SK-N-SH treated with all-trans-retinoic acid at 6 μM for 48 hours (cell line): ENCODE results near the gene BIRC2.

Source experiments
- ATAC-seq: fragments of 200-7000 bp; cut with Tn5 transposase; 3 replicates; pipeline ENCODE4 v1.9.1; 2020; ENCODE audit warnings: mild to moderate bottlenecking, moderate library complexity
- ARNTL ChIP-seq: fragments of 450-650 bp; formaldehyde crosslinking; IDR thresholded peaks from 2 replicates; pipeline ENCODE4 v1.5.0; 2020; ENCODE audit warnings: low read depth, mild to moderate bottlenecking, moderate library complexity, borderline replicate concordance
- CSDC2 ChIP-seq: fragments of 250-450 bp; sonication (Bioruptor Pico); IDR thresholded peaks from 2 replicates; pipeline ENCODE4 v1.5.0; 2020; ENCODE audit warnings: mild to moderate bottlenecking, moderate library complexity
- CSRNP3 ChIP-seq: fragments of 250-450 bp; sonication (Bioruptor Pico); IDR thresholded peaks from 2 replicates; pipeline ENCODE4 v1.5.1; 2021; ENCODE audit warnings: mild to moderate bottlenecking, moderate library complexity
- POU6F1 ChIP-seq: fragments of 250-450 bp; sonication (Bioruptor Pico); IDR thresholded peaks from 2 replicates; pipeline ENCODE4 v1.8.0; 2021; ENCODE audit warnings: low read depth, mild to moderate bottlenecking, moderate library complexity, borderline replicate concordance
- SNAI2 ChIP-seq: fragments of 250-450 bp; sonication (Bioruptor Pico); IDR thresholded peaks from 2 replicates; pipeline ENCODE4 v1.5.0; 2020; ENCODE audit warnings: mild to moderate bottlenecking, moderate library complexity
- TCF4 ChIP-seq: fragments of 250-450 bp; sonication (Bioruptor Pico); IDR thresholded peaks from 2 replicates; pipeline ENCODE4 v1.8.0; 2021; ENCODE audit warnings: mild to moderate bottlenecking, moderate library complexity, borderline replicate concordance
- TSHZ2 ChIP-seq: fragments of 250-450 bp; sonication (Bioruptor Pico); IDR thresholded peaks from 2 replicates; pipeline ENCODE4 v1.5.0; 2020; ENCODE audit warnings: mild to moderate bottlenecking, moderate library complexity
- ZC3H10 ChIP-seq: fragments of 250-450 bp; sonication (Bioruptor Pico); IDR thresholded peaks from 2 replicates; pipeline ENCODE4 v1.5.1; 2021; ENCODE audit warnings: mild to moderate bottlenecking, moderate library complexity
- ZFP3 ChIP-seq: fragments of 250-450 bp; sonication (Bioruptor Pico); IDR thresholded peaks from 2 replicates; pipeline ENCODE4 v1.5.0; 2020; ENCODE audit warnings: mild to moderate bottlenecking, moderate library complexity
- ZFP30 ChIP-seq: fragments of 450-650 bp; formaldehyde crosslinking; IDR thresholded peaks from 2 replicates; pipeline ENCODE4 v1.5.0; 2022; ENCODE audit warnings: mild to moderate bottlenecking, moderate library complexity
- ZNF8 ChIP-seq: fragments of 450-650 bp; formaldehyde crosslinking; IDR thresholded peaks from 2 replicates; pipeline ENCODE4 v1.5.0; 2020; ENCODE audit warnings: mild to moderate bottlenecking, moderate library complexity
- TF ChIP-seq, protein P1 (sequence below): fragments of 250-450 bp; sonication (Bioruptor Pico); IDR thresholded peaks from 2 replicates; pipeline ENCODE4 v1.8.0; 2020; ENCODE audit warnings: mild to moderate bottlenecking, moderate library complexity, borderline replicate concordance

BIRC2 gene

GRCh38 chr11:102385085-102386007, 38.3 kb downstream of the BIRC2 start (continued):
- TF ChIP-seq TSHZ2 (CRISPR knock-in tag), result no peak
- TF ChIP-seq SNAI2 (CRISPR knock-in tag), result no peak

- ATAC-seq, result no peak
Observed at GRCh38 chr11:102386136-102386734, 39.2 kb downstream of the BIRC2 start.

More at GRCh38 chr11:102386136-102386734, 39.2 kb downstream of the BIRC2 start:
- TF ChIP-seq ZC3H10 (CRISPR knock-in tag), result no peak
- no peak for TF ChIP-seq CSDC2
- TF ChIP-seq TCF4 (CRISPR knock-in tag), result no peak
- TF ChIP-seq, protein P1, sequence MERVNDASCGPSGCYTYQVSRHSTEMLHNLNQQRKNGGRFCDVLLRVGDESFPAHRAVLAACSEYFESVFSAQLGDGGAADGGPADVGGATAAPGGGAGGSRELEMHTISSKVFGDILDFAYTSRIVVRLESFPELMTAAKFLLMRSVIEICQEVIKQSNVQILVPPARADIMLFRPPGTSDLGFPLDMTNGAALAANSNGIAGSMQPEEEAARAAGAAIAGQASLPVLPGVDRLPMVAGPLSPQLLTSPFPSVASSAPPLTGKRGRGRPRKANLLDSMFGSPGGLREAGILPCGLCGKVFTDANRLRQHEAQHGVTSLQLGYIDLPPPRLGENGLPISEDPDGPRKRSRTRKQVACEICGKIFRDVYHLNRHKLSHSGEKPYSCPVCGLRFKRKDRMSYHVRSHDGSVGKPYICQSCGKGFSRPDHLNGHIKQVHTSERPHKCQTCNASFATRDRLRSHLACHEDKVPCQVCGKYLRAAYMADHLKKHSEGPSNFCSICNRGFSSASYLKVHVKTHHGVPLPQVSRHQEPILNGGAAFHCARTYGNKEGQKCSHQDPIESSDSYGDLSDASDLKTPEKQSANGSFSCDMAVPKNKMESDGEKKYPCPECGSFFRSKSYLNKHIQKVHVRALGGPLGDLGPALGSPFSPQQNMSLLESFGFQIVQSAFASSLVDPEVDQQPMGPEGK (CRISPR knock-in tag), result no peak
- TF ChIP-seq TSHZ2 (CRISPR knock-in tag), result no peak
- no peak for TF ChIP-seq POU6F1 (CRISPR knock-in tag)
- TF ChIP-seq ZFP3 (CRISPR knock-in tag), result no peak
- no peak for TF ChIP-seq SNAI2 (CRISPR knock-in tag)
- no peak for TF ChIP-seq CSRNP3 (CRISPR knock-in tag)
- TF ChIP-seq ZNF8, result no peak
- TF ChIP-seq ZFP30, result no peak
- TF ChIP-seq ARNTL (CRISPR knock-in tag), result no peak
